ENCODE results near the gene MST1R. TPM values are rescaled to one million over a fixed set of nuclear protein-coding genes. Genes with fewer than 3 reads are reported as not detected.
"Not testable (repeated sequence)": the region's sequence is repeated elsewhere in the genome, so short reads cannot be mapped to it uniquely, and the experiment has no call there.

MST1R gene
- polyA plus RNA-seq, 2 of the 4 experiments (the other 2 are of a cell fraction): 5.9 to 7.5 TPM

DNA sequence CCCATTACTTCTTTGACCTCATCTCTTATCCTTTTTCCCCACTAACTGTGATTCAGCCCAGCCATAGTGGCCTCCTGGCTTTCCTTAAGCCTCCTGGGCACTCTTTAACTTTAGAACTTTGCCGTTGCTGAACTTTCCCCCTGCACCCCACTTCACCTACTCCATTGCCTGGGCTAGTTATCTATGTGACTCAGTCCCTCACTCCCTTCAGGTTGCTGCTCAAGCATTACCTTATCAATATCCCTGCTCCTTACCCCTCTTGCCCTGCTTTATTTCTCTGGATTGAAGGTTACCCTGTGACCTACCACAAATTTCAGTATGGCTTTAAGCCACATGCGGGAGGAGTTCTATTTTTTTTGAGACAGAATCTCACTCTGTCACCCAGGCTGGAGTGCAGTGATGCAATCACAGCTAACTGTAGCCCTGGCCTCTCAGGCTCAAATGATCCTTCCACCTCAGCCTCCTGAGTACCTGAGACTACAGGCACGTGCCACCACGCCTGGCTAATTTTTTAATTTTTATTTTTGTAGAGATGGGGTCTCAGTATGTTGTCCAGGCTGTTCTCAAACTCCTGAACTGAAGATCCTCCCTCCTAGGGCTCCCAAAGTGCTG, 22.6 kb upstream of the MST1R start:
- ATAC-seq (no peak), DNase-seq (ENCODE audit: low read depth in 1 of 2, low spot score in 1 of 2) (no peak), FAIRE-seq (no peak)
- no peak for TF ChIP-seq NR3C1 (IDR thresholded peaks at IDR 0.05)
- TF ChIP-seq HEYL (CRISPR knock-in tag; IDR thresholded peaks at IDR 0.05): no peak
- TF ChIP-seq, protein P1, sequence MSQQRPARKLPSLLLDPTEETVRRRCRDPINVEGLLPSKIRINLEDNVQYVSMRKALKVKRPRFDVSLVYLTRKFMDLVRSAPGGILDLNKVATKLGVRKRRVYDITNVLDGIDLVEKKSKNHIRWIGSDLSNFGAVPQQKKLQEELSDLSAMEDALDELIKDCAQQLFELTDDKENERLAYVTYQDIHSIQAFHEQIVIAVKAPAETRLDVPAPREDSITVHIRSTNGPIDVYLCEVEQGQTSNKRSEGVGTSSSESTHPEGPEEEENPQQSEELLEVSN (IDR thresholded peaks at IDR 0.05; ENCODE audit: borderline replicate concordance, low read depth): no peak
- no peak overlapping the region for H3K27ac ChIP-seq
- H3K9me3 ChIP-seq: no peaks in the 10 kb centered on the region
- ChIA-PET CTCF (no interaction called here), POLR2A (no interaction called here)
- no peak overlapping the region for H3K4me3 ChIP-seq
- H3K4me2 ChIP-seq: no peak overlapping the region
- peaks cover 19% of the 10 kb centered on the region; the same call in 2 of the 3 replicates for H3K4me1 ChIP-seq
- 86% methylated on average over 4 of the region's 4 CpGs for WGBS (ENCODE audit: missing lambda C conversion rate)

DNA sequence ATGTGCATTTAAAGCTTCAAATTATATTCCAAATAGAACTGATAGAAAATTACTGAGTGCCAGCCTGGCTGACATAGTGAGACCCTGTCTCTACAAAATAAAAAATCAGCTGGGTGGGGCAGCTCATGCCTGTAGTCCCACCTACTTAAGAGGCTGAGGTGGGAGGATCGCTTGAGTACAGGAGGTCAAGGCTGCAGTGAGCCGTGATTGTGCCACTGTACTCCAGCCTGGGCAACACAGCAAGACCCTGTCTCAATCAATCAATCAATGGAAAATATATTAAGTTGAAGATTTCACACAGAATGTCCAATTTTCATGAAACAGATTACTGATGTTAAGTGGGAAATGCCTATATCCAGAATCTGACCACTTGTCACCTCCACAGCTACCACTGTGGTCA, 21.8 kb upstream of the MST1R start:
- ATAC-seq (no peak), FAIRE-seq (no peak), DNase-seq (ENCODE audit: low read depth in 1 of 2, low spot score in 1 of 2) (no peak)
- no peak overlapping the region for H3K4me3 ChIP-seq
- no peak overlapping the region for H3K4me2 ChIP-seq
- WGBS (ENCODE audit: missing lambda C conversion rate): 92% methylated on average over 2 of the region's 2 CpGs
- TF ChIP-seq HOXB5 (CRISPR knock-in tag; IDR thresholded peaks at IDR 0.05) (no peak), HOXB13 (CRISPR knock-in tag; IDR thresholded peaks at IDR 0.05; ENCODE audit: low read depth) (no peak), TFCP2L1 (CRISPR knock-in tag; IDR thresholded peaks at IDR 0.05) (no peak), BHLHE40 (IDR thresholded peaks at IDR 0.05; ENCODE audit: low read depth, low read length) (no peak), ZFP36 (IDR thresholded peaks at IDR 0.05; ENCODE audit: borderline replicate concordance, partially characterized antibody) (no peak), CHD4 (IDR thresholded peaks at IDR 0.05; ENCODE audit: borderline replicate concordance) (no peak), FOXS1 (CRISPR knock-in tag; IDR thresholded peaks at IDR 0.05) (no peak), MYC (IDR thresholded peaks at IDR 0.05; ENCODE audit: borderline replicate concordance, low read length) (no peak)
- H3K27ac ChIP-seq: no peak overlapping the region
- ChIA-PET CTCF (interaction anchor here (0.9 to 2.5 kb wide), 4 partner anchors 13 to 84 kb away, joined by 3 to 7 read pairs (median 3); no protein-coding TSS in a partner anchor), POLR2A (no interaction called here)
- H3K4me1 ChIP-seq: peaks cover 13% of the 10 kb centered on the region; the same call in 2 of the 3 replicates
- no peaks in the 10 kb centered on the region for H3K9me3 ChIP-seq

- TF ChIP-seq FOSL2 (IDR thresholded peaks at IDR 0.05): no peak
- peak; percentile 31; the same call in 1 of the 2 replicates for TF ChIP-seq FOSL2 (CRISPR knock-in tag; IDR thresholded peaks at IDR 0.05)
- no peak for TF ChIP-seq RFX5 (IDR thresholded peaks at IDR 0.05)
- POLR2A ChIA-PET: no interaction called here
- Histone ChIP-seq H3K9me3 (no peaks in the 10 kb centered on the region), H3K4me1 (peaks cover 10% of the 10 kb centered on the region; the same call in 2 of the 3 replicates), H3K27ac (peak overlapping the region in 1 of 2 experiments; percentile 33; a peak in 1 of 6 replicates), H3K4me3 (no peak overlapping the region), H3K4me2 (no peak overlapping the region)
- CTCF ChIA-PET: interaction anchor here (0.9 to 2.5 kb wide), 5 partner anchors 12 to 122 kb away, joined by 3 to 10 read pairs (median 3); partner anchors contain the start of gene INKA1
- WGBS (ENCODE audit: missing lambda C conversion rate): 47% methylated on average over 2 of the region's 2 CpGs
- FAIRE-seq (no peak), DNase-seq (ENCODE audit: low read depth in 1 of 2, low spot score in 1 of 2) (peak in 1 of 2 experiments; percentile 48), ATAC-seq (no peak)
Observed at GRCh38 chr3:49924683-49925082, 21.0 kb upstream of the MST1R start.

DNA sequence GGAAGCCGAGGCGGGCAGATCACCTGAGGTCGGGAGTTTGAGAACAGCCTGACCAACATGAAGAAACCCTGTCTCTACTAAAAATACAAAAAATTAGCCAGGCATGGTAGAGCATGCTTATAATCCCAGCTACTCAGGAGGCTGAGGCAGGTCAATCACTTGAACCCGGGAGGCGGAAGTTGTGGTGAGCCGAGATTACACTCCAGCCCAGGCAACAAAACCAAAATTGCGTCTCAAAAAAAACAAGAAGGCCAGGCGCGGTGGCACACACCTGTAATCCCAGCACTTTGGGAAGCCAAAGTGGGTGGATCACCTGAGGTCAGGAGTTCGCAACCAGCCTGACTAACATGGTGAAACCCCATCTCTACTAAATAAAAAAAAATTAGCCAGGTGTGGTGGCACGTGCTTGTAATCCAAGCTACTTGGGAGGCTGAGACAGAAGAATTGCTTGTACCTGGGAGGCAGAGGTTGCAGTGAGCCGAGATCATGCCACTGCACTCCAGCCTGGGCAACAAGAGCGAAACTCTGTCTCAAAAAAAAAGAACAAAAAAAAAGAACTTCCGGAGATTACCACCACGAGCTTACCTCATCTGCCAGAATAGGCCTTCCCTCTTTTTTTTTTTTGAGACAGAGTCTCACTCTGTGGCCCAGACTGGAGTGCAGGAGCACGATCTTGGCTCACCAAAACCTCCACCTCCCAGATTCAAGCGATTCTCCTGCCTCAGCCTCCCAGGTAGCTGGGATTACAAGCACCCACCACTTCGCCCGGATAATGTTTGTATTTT, 14.3 kb upstream of the MST1R start:
- H3K27ac ChIP-seq; H3K9me3 ChIP-seq; POLR2A ChIA-PET; FAIRE-seq; H3K4me1 ChIP-seq; H3K4me2 ChIP-seq; DNase-seq (ENCODE audit: low read depth in 1 of 2, low spot score in 1 of 2); ATAC-seq; H3K4me3 ChIP-seq: not testable (repeated sequence)
- CTCF ChIA-PET: interaction anchor here (0.6 to 1.7 kb wide), 3 partner anchors 7 to 79 kb away, joined by 3 to 5 read pairs (median 4); no protein-coding TSS in a partner anchor
- WGBS (ENCODE audit: missing lambda C conversion rate): 95% methylated on average over 19 of the region's 19 CpGs

- Histone ChIP-seq H3K9me3 (no peaks in the 10 kb centered on the region), H3K4me2 (no peak overlapping the region), H3K4me3 (no peak overlapping the region), H3K27ac (no peak overlapping the region), H3K4me1 (no peaks in the 10 kb centered on the region)
- FAIRE-seq (no peak), DNase-seq (ENCODE audit: low read depth in 1 of 2, low spot score in 1 of 2) (no peak), ATAC-seq (no peak)
- 100% methylated on average over 5 of the region's 5 CpGs for WGBS (ENCODE audit: missing lambda C conversion rate)
- TF ChIP-seq NFE2L2 (conservative IDR thresholded peaks at IDR 0.05; ENCODE audit: low read length) (no peak), CEBPB (IDR thresholded peaks at IDR 0.05) (peak; percentile 37 to 83; a peak in 3 of 4 replicates)
- CTCF ChIA-PET: interaction anchor here (2.0 to 3.3 kb wide), 2 partner anchors 10 to 75 kb away, joined by 6 to 9 read pairs; no protein-coding TSS in a partner anchor
- POLR2A ChIA-PET: no interaction called here
Observed at GRCh38 chr3:49916686-49917085, 13.0 kb upstream of the MST1R start.
